Muscle layer of duodenum (tissue), 2 donors: ENCODE results near the gene STAT6.

Experiments
- H3K27ac ChIP-seq: one replicate; pipeline ENCODE4 v1.7.0; 2013; ENCODE audit warnings: mild to moderate bottlenecking, low read length
- H3K27me3 ChIP-seq: one replicate; pipeline ENCODE4 v1.7.0; 2013; ENCODE audit warnings: low read depth, mild to moderate bottlenecking, control low read depth, low read length
- H3K36me3 ChIP-seq, 2 donors: one replicate each; pipeline ENCODE4 v1.7.0; 2013; ENCODE audit warnings: low read length in 2 of 2, control low read depth in 1 of 2, mild to moderate bottlenecking in 1 of 2; ENCODE audit not compliant: insufficient read depth in 2 of 2, control insufficient read depth in 1 of 2
- H3K4me1 ChIP-seq, 2 donors: one replicate each; pipeline ENCODE4 v1.7.0; 2013; ENCODE audit warnings: low read length in 2 of 2, mild to moderate bottlenecking in 2 of 2, control low read depth in 1 of 2, moderate library complexity in 1 of 2; ENCODE audit not compliant: insufficient read depth in 2 of 2, control insufficient read depth in 1 of 2
- H3K4me3 ChIP-seq, 2 donors: one replicate each; pipeline ENCODE4 v1.7.0; 2013; ENCODE audit warnings: low read length in 2 of 2, low read depth in 1 of 2, mild to moderate bottlenecking in 1 of 2
- H3K9me3 ChIP-seq, 2 donors: one replicate each; pipeline ENCODE4 v1.7.0; 2013; ENCODE audit warnings: low read length in 2 of 2, control low read depth in 1 of 2, mild to moderate bottlenecking in 1 of 2; ENCODE audit not compliant: control insufficient read depth in 1 of 2
- donor health status: healthy.

The STAT6 gene

DNA sequence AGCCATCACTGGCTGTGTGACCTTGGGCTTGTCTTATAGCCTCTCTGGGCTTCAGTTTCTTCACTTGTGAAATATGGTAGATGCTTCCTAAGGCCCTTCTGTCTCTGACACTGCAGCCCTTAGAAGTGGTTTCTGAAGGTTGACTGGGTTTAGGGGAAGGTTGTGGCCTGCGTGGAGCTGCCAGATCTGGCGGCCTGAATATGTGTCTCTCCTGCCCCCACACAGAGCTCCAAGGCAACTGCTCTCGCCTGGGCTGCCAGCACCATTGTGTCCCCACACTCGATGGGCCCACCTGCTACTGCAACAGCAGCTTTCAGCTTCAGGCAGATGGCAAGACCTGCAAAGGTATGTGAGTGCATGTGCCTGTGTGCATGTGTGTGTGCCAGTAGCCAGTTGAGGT, 32.3 kb upstream of the STAT6 start:
- H3K9me3 ChIP-seq: no peaks in the 10 kb centered on the region
- H3K27me3 ChIP-seq: no peaks in the 10 kb centered on the region
- H3K4me3 ChIP-seq: no peak overlapping the region
- H3K27ac ChIP-seq: peak overlapping the region; percentile 23
- H3K36me3 ChIP-seq: peaks cover 49 to 84% of the 10 kb centered on the region in 2 donors
- H3K4me1 ChIP-seq: peaks cover 26 to 41% of the 10 kb centered on the region in 2 donors

DNA sequence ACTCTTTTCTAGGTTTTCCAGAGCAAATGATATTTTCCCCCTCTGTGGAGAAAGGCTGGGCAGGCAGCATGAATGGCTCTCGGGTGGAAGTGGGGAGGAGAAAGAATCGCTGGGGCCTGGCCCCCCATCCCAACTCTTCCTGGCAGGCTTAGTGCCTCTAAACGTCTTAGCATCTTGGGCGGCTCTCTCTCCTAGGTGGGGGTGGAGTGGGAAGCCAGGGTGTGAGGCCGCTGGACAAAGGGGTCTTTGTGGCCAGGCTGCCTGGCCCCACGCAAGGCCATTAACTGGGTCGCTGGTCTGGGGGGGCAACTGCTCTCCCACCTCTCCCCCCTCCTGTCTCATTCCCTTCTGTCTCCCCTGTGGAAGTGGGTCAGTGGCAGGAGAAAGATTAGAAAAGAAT, 31.6 kb upstream of the STAT6 start:
- Histone ChIP-seq H3K27me3 (no peaks in the 10 kb centered on the region), H3K9me3 (no peaks in the 10 kb centered on the region), H3K36me3 (peaks cover 49 to 82% of the 10 kb centered on the region in 2 donors), H3K27ac (peak overlapping the region; percentile 23), H3K4me1 (peaks cover 23 to 40% of the 10 kb centered on the region in 2 donors), H3K4me3 (no peak overlapping the region)

DNA sequence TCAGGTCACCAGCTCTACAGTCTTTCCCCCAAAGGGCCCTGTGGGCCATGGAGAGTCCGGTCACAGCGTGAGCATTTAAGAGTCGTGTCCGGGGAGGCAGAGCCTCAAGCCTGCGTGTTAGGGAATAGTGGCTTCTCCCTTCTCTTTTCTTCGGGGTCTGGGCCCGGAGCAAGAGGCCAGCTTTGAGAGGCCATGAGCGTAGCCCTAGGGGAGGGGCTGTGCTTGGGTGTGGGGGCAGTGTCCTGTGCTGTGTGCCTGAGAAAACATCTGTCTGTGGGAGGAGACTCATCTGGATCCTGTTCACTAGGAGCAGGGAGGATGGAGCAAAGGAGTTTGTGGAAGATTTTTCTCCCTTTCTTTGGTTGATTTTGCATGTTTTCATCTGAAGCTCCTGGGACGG, 31.0 kb upstream of the STAT6 start:
- peaks cover 49 to 78% of the 10 kb centered on the region in 2 donors for H3K36me3 ChIP-seq

DNA sequence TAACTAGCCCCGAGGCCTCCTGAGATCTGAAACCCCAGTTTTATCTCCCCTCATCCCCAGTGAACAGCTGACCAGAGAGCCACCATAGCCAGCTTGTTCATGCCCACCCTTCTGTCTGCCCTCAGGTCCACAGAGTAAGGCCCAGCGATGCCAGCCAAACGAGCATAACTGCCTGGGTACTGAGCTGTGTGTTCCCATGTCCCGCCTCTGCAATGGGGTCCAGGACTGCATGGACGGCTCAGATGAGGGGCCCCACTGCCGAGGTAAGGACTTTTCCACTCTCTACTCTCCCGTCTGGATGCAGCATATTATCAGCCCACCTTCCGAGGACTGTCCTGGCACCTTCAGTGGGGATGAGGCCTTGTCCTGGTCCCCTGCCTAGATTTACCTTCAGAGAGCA, 30.1 kb upstream of the STAT6 start:
- Histone ChIP-seq H3K36me3 (peaks cover 44 to 69% of the 10 kb centered on the region in 2 donors), H3K27ac (peak overlapping the region; percentile 5), H3K4me1 (peaks cover 8 to 35% of the 10 kb centered on the region in 2 donors), H3K9me3 (no peaks in the 10 kb centered on the region), H3K27me3 (no peaks in the 10 kb centered on the region), H3K4me3 (no peak overlapping the region)

More for the DNA sequence above, 31.0 kb upstream of the STAT6 start:
- Histone ChIP-seq H3K4me1 (peaks cover 16 to 37% of the 10 kb centered on the region in 2 donors), H3K4me3 (no peak overlapping the region), H3K27me3 (no peaks in the 10 kb centered on the region), H3K27ac (peak overlapping the region; percentile 5), H3K9me3 (no peaks in the 10 kb centered on the region)

DNA sequence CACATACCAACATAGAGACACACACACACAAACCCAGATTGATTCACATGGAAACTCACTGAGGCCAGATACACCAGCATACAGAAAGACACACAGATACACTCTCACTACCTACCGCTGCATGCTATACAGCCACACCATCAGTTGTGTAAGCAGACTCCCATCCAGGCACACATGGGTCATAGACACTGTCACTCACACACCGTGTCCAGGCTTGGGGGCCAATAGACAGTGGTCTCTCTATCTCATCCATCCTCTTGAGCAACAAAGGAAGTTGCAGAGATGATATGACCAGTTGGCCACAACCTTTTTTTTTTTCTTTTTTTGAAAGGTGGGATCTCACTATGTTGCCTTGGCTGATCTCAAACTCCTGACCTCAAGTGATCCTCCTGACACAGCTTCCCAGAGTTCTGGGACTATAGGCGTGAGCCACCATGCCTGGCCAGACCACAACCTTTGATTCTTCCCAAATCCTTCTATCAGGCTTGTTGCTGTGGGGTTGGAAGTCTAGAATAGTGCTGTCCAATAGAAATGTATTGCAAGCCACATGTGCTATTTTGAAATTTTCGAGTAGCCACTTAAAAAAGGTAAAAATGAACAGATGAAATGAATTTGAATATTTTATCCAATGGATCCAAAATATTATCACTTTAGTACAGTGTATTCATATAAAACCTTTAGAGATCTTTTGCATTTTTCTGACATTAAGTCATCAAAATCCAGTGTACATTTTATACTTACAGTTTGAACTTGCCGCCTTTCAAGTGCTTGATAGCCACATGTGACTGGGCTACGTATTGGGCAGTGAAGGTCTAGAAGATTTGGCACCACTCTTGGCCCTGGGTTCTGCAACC, 28.9 kb upstream of the STAT6 start:
- peaks cover 10 to 38% of the 10 kb centered on the region in 2 donors for H3K4me1 ChIP-seq
- no peak overlapping the region for H3K4me3 ChIP-seq
- H3K36me3 ChIP-seq: peaks cover 32 to 57% of the 10 kb centered on the region in 2 donors
- H3K27ac ChIP-seq: no peak overlapping the region
- H3K9me3 ChIP-seq: no peaks in the 10 kb centered on the region
- H3K27me3 ChIP-seq: no peaks in the 10 kb centered on the region

DNA sequence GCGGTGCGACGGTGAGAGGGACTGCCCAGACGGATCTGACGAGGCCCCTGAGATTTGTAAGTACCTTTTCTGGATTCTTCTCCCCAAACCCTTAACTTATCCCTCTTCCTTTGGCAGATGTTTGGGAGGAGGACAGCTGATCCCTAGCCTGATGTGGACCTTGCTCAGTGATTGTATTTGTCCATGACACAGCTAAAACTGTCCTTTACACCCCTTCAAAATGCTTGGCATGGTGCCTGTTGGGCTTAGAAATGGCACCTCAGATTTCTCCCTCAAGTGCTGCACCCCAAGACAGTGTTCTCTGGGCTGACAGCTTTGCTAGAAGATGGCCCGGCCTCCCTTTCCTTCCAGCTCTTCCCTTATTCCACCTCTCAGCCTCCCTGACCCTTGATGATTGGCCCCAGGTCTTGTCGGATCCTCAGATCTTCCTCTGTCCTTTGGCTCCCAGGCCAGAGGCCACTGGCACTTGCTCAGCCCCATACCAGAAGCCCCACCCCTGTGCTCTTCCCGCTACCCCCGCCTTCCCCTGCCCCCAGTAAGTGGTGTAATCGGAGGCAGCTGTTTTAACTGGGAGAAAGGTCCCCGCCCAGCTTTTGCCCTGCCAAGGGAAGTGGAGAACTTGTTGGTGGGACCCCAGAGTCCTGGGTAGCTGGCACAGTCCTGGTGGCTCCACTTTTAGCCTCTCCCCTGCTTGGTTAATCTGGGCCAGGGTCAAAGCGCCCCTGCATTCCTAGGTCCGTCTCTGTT, 27.5 kb upstream of the STAT6 start:
- Histone ChIP-seq H3K9me3 (no peaks in the 10 kb centered on the region), H3K27me3 (no peaks in the 10 kb centered on the region), H3K4me3 (no peak overlapping the region), H3K36me3 (peaks cover 28 to 48% of the 10 kb centered on the region in 2 donors), H3K27ac (peak overlapping the region; percentile 63), H3K4me1 (peaks cover 12 to 42% of the 10 kb centered on the region in 2 donors)

DNA sequence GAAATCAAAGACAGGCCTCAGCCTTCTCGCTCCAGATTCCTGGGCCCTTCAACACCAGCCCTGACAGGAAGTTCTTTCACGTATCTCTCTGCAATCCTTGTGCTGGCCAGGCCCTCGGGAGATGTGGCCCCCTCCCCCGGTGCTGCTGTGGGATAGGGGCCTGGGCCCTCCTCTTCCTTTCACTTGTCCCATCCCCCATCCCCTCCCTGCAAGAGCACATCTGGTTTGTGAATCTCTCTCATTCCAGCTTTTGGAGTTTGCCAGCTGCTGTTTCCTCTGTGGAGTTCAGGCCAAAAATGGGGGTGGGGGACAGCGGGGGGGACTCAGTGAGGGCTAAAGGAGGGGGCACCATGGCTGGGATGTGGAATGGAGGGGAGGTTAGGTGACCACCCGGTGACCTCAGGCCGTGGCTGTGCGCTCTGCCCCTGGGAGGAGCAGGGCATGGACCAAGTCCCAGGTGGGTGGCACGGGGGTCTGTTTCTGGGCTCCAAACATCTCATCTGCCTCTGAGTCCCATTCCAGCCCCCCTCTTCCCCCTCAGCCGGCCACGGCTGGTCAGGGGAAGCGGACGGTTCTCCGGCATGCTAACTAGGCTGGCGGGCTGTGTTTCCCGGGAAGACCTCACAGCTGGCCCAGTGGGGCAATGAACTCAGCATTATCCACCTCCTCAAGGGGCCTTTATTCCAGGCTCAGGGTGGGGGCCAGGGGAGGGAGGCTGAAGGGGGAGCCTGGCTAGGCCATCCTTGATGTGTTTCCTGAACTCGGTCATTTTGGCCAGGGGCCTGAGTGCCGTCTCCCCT, 24.6 kb upstream of the STAT6 start:
- Histone ChIP-seq H3K27me3 (no peaks in the 10 kb centered on the region), H3K36me3 (peaks cover 9 to 26% of the 10 kb centered on the region in 2 donors), H3K4me3 (peak overlapping the region; percentile 21 to 36), H3K4me1 (peaks cover 33 to 58% of the 10 kb centered on the region in 2 donors), H3K9me3 (no peaks in the 10 kb centered on the region), H3K27ac (peak overlapping the region; percentile 67)

DNA sequence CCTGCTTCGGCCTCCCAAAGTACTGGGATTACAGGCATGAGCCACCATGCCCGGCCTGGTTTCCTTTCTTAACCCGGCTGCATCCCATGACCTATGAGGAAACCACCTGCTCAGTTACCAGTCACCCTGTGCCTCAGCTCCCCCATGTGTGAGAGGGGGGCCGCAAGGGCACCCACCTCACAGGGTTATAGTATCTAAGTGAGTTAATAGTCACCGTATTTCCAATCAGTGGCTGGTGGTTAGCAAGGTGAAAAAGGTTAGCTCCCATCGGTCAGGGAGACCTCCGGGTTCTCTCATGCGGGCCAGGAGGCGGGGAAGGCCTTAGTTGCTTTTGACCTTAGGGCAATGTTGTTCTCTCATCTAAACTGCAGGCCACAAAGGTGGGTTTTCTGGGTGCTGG, 23.8 kb upstream of the STAT6 start:
- peaks cover 9 to 20% of the 10 kb centered on the region in 2 donors for H3K36me3 ChIP-seq
- peaks cover 38 to 66% of the 10 kb centered on the region in 2 donors for H3K4me1 ChIP-seq
- peak overlapping the region; percentile 67 for H3K27ac ChIP-seq
- H3K27me3 ChIP-seq: no peaks in the 10 kb centered on the region
- peak overlapping the region in 1 of 2 donors; percentile 21 for H3K4me3 ChIP-seq
- no peaks in the 10 kb centered on the region for H3K9me3 ChIP-seq

DNA sequence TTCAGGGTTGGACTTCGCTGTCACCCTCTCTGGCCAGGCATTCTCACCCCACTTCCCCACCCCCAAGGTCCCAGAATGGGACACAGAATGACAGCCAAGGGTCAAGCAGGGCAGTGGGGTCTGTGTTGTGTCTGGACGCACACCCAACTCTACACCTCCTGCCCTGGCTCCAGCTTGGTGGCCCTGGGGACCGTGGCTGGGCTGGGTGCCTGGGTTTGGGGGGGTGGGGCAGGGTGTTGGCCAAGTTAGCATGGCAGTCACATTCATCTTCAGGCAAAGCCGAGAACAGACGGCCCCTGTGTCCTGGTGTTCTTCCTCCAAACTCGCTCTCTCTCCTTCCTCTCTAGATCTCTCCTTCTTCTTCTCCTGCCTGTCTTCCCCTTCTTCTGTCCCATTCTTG, 22.8 kb upstream of the STAT6 start:
- peaks cover 0 to 10% of the 10 kb centered on the region in 2 donors for H3K36me3 ChIP-seq
- no peaks in the 10 kb centered on the region for H3K27me3 ChIP-seq
- peak overlapping the region; percentile 69 for H3K27ac ChIP-seq
- H3K4me3 ChIP-seq: no peak overlapping the region
- H3K9me3 ChIP-seq: no peaks in the 10 kb centered on the region
- peaks cover 38 to 74% of the 10 kb centered on the region in 2 donors for H3K4me1 ChIP-seq

DNA sequence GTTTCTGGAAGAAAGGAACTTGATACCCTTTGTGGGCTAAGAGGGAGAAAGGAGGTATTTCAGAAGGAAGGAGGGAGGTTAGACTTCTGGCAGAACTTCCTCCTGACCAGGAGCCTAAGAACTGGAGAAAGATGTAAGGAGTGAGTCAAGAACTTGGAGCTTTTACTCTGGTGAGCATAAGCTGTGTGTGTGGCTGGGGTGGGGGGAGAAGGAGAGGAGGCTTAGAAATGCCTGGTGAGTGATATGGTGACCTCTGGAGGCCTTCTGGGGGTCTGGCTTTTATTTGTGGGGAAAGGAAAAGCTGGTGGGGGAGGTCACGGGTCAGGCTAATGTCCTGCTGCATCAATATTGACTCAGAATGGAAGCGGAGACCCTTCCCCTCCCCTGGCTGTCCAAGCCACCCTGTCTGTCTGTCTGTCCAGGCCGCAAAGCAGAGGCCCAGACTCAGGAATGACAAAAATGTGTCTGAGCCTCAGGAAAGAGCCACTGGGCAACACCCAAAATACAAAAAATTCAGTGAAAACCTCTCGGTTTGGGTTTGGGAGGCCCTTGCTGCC, 21.9 kb upstream of the STAT6 start:
- Histone ChIP-seq H3K4me1 (peaks cover 31 to 72% of the 10 kb centered on the region in 2 donors), H3K4me3 (peak overlapping the region; percentile 12 to 87), H3K27me3 (no peaks in the 10 kb centered on the region), H3K36me3 (peaks cover 0 to 6% of the 10 kb centered on the region in 2 donors), H3K9me3 (no peaks in the 10 kb centered on the region), H3K27ac (peak overlapping the region; percentile 71)
